CD4-positive, alpha-beta T cell treated with Interleukin-15 for 1 hour (primary cell): ENCODE measurements around the gene SIGLEC6.

Experiments used
- DNase-seq: peaks from one replicate; pipeline ENCODE4 v3.0.0-alpha.2; 2020

SIGLEC6 gene

GRCh38 chr19:51472607-51473006 is 58.9 kb downstream of the SIGLEC6 start:
- no peak for DNase-seq

GRCh38 chr19:51471527-51471926 is 59.9 kb downstream of the SIGLEC6 start:
- DNase-seq = no peak

GRCh38 chr19:51470966-51471365 is 60.5 kb downstream of the SIGLEC6 start:
- no peak for DNase-seq

GRCh38 chr19:51469629-51470028 is 61.8 kb downstream of the SIGLEC6 start:
- DNase-seq = no peak

- no peak for DNase-seq
These were observed 62.3 kb downstream of the SIGLEC6 start for GRCh38 chr19:51469162-51469561.

GRCh38 chr19:51468545-51468920 is 62.9 kb downstream of the SIGLEC6 start:
- no peak for DNase-seq

- DNase-seq = no peak
These were observed 63.5 kb downstream of the SIGLEC6 start for GRCh38 chr19:51467864-51468544.
